HCT116 (cell line): Measurements from ENCODE around the gene SENP1. TPM values are rescaled to one million over a fixed set of nuclear protein-coding genes. Genes with fewer than 3 reads are reported as not detected.
"Not testable (repeated sequence)": the region's sequence is repeated elsewhere in the genome, so short reads cannot be mapped to it uniquely, and the experiment has no call there.

Experiments
- ATAC-seq: fragments of 200-7000 bp; cut with Tn5 transposase; 2 replicates; pipeline ENCODE4 v1.9.1; 2020; ENCODE audit warnings: mild to moderate bottlenecking, moderate library complexity
- BruUV-seq: library from RNA; stranded (reverse); fragments of 400-500 nt; replicated peaks from 2 replicates; lab custom pipeline; 2021; lab: Mats Ljungman, UMichigan
- CTCF ChIA-PET: fragments of 300-600 bp; sonication (Branson Sonifier 250); formaldehyde crosslinking; loops from one replicate; lab custom pipeline; 2021; ENCODE audit warnings: antibody characterized with exemption; lab: Charles Lee
- POLR2A ChIA-PET: fragments of 300-600, 350-600 bp; sonication (Branson Sonifier 250); formaldehyde crosslinking; loops from one replicate; lab custom pipeline; 2021; ENCODE audit warnings: antibody characterized with exemption; lab: Charles Lee
- RAD21 ChIA-PET, 2 experiments: fragments of 300-600 bp; sonication (Branson Sonifier 250); formaldehyde crosslinking; loops; one replicate each; lab custom pipeline; 2023; ENCODE audit warnings: low total read pairs in 2 of 2; ENCODE audit not compliant: uncharacterized antibody in 2 of 2, unreplicated experiment in 2 of 2, low non-redundant PET in 1 of 2; lab: Charles Lee
- DNase-seq: peaks from one replicate; pipeline ENCODE4 v3.0.0-alpha.2; 2010; ENCODE audit warnings: low read depth, low spot score
- H2AFZ ChIP-seq: fragments of 200-600 bp; shearing (Covaris generic), sonication (generic); 2 replicates; pipeline ENCODE4 v1.6.1; 2017; ENCODE audit warnings: low read depth, mixed run types, mixed read lengths, antibody characterized with exemption, low read length; ENCODE audit not compliant: poor library complexity, severe bottlenecking
- H3K27ac ChIP-seq: 2 replicates; pipeline ENCODE4 v1.5.1; 2012; ENCODE audit warnings: low read depth, low read length
- H3K27me3 ChIP-seq: fragments of 200-600 bp; sonication (generic); 2 replicates; pipeline ENCODE4 v1.6.1; 2016; ENCODE audit warnings: mixed run types, low read length, mixed read lengths; ENCODE audit not compliant: insufficient read depth
- H3K36me3 ChIP-seq, 2 experiments: fragments of 200-500 bp in 1 of 2; fragments of 200-600 bp in 1 of 2; sonication (Bioruptor generic) in 1 of 2; sonication (generic) in 1 of 2; 2 replicates each; pipeline versions ENCODE4 v1.5.1 to v1.6.1; 2014 to 2016; ENCODE audit warnings: low read length in 2 of 2, inconsistent platforms in 1 of 2, mixed read lengths in 1 of 2, mixed run types in 1 of 2; ENCODE audit not compliant: insufficient read depth in 2 of 2, control insufficient read depth in 1 of 2
- H3K4me1 ChIP-seq, 2 experiments: fragments of 200-600 bp in 1 of 2; sonication (generic) in 1 of 2; 2 replicates each; pipeline versions ENCODE4 v1.5.1 to v1.6.1; 2012 to 2017; ENCODE audit warnings: low read length in 2 of 2, inconsistent platforms in 1 of 2, mild to moderate bottlenecking in 1 of 2, mixed read lengths in 1 of 2, mixed run types in 1 of 2, moderate library complexity in 1 of 2; ENCODE audit not compliant: insufficient read depth in 2 of 2, control insufficient read depth in 1 of 2
- H3K4me2 ChIP-seq: fragments of 200-600 bp; sonication (generic); 2 replicates; pipeline ENCODE4 v1.6.1; 2017; ENCODE audit warnings: mixed run types, low read length, mixed read lengths
- H3K4me3 ChIP-seq, 2 experiments: fragments of 200-600 bp in 1 of 2; sonication (generic) in 1 of 2; replicated peaks in 1 of 2; 2 replicates each; pipeline ENCODE4 v1.5.1; 2011 to 2016; ENCODE audit warnings: low read length in 2 of 2, control low read depth in 1 of 2, low read depth in 1 of 2, mild to moderate bottlenecking in 1 of 2, mixed read lengths in 1 of 2, mixed run types in 1 of 2
- H3K79me2 ChIP-seq: fragments of 200-600 bp; sonication (generic); 2 replicates; pipeline ENCODE4 v1.6.1; 2017; ENCODE audit warnings: mild to moderate bottlenecking, mixed run types, low read length, moderate library complexity, mixed read lengths; ENCODE audit not compliant: insufficient read depth
- H3K9ac ChIP-seq: fragments of 200-600 bp; sonication (generic); 2 replicates; pipeline ENCODE4 v1.6.1; 2016; ENCODE audit warnings: low read length, mixed read lengths
- H3K9me2 ChIP-seq: fragments of 200-600 bp; sonication (generic), shearing (Covaris generic); 2 replicates; pipeline ENCODE4 v1.6.1; 2017; ENCODE audit warnings: mixed run types, mild to moderate bottlenecking, moderate library complexity; ENCODE audit not compliant: insufficient read depth
- H3K9me3 ChIP-seq, 2 experiments: fragments of 200-500 bp in 1 of 2; fragments of 200-600 bp in 1 of 2; sonication (Bioruptor generic) in 1 of 2; sonication (generic) in 1 of 2; 2 replicates each; pipeline ENCODE4 v1.6.1; 2014 to 2017; ENCODE audit warnings: low read length in 2 of 2, mixed read lengths in 2 of 2, inconsistent platforms in 1 of 2, low read depth in 1 of 2, mild to moderate bottlenecking in 1 of 2, mixed run types in 1 of 2, moderate library complexity in 1 of 2; ENCODE audit not compliant: control insufficient read depth in 1 of 2, insufficient read depth in 1 of 2
- H4K20me1 ChIP-seq: fragments of 200-600 bp; sonication (generic), shearing (Covaris generic); 2 replicates; pipeline ENCODE4 v1.6.1; 2017; ENCODE audit warnings: mixed run types, mild to moderate bottlenecking, moderate library complexity; ENCODE audit not compliant: insufficient read depth
- CBX3 ChIP-seq: IDR thresholded peaks from 2 replicates; pipeline ENCODE4 v1.6.1; 2012; ENCODE audit warnings: low read depth
- ELF1 ChIP-seq: IDR thresholded peaks from 2 replicates; pipeline ENCODE4 v1.6.1; 2012; ENCODE audit warnings: low read depth, borderline replicate concordance
- JUND ChIP-seq: IDR thresholded peaks from 2 replicates; pipeline ENCODE4 v1.6.1; 2012
- POLR2AphosphoS5 ChIP-seq: IDR thresholded peaks from 2 replicates; pipeline ENCODE4 v1.6.1; 2011; ENCODE audit warnings: mild to moderate bottlenecking, low read depth, low read length, moderate library complexity
- SP1 ChIP-seq: IDR thresholded peaks from 2 replicates; pipeline ENCODE4 v1.6.1; 2012; ENCODE audit warnings: low read depth
- intact Hi-C: fragments of 100-400 bp; cut with micrococcal nuclease; formaldehyde crosslinking; loops from 2 replicates; pipeline ENCODE4 v1.10.0; 2022
- total RNA-seq: library from RNA; stranded (reverse); gene quantifications from one replicate; pipeline ENCODE4 v1.2.1, GENCODE V29; 2021; ENCODE audit not compliant: unreplicated experiment
- TF ChIP-seq, protein P1 (sequence below): IDR thresholded peaks from 2 replicates; pipeline ENCODE4 v1.6.1; 2012; ENCODE audit warnings: low read depth

The SENP1 gene
- total RNA-seq, 1 experiment from 2014 or later = 17.7 TPM

DNA sequence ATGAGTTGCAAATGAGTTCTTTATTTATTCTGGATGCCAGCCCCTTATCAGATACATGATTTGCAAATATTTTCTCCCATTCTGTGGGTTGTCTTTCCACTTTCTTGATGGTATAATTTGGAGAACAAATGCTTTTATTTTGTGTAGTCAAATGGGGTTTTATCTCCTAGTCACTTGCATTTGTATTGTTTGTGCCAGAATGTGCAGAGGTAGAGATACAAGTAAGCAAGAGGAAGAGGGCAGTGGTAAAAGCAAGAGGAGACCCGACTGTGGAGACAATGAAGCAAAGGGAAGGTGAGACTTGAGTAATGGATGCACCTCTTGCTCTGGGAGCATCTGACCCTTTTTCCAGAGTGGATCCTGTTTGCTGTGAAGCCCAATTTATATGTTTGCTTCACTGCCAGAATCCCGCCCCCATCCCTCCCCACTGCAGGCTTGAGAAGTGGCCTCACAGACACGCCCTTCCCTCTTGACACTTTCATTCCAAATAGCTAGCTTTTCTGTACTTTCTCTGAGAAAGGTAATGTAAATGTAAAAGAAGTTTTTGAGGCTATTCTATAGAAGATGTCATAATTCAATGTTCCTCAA is 12.5 kb upstream of the SENP1 start (continued):
- TF ChIP-seq, protein P1, sequence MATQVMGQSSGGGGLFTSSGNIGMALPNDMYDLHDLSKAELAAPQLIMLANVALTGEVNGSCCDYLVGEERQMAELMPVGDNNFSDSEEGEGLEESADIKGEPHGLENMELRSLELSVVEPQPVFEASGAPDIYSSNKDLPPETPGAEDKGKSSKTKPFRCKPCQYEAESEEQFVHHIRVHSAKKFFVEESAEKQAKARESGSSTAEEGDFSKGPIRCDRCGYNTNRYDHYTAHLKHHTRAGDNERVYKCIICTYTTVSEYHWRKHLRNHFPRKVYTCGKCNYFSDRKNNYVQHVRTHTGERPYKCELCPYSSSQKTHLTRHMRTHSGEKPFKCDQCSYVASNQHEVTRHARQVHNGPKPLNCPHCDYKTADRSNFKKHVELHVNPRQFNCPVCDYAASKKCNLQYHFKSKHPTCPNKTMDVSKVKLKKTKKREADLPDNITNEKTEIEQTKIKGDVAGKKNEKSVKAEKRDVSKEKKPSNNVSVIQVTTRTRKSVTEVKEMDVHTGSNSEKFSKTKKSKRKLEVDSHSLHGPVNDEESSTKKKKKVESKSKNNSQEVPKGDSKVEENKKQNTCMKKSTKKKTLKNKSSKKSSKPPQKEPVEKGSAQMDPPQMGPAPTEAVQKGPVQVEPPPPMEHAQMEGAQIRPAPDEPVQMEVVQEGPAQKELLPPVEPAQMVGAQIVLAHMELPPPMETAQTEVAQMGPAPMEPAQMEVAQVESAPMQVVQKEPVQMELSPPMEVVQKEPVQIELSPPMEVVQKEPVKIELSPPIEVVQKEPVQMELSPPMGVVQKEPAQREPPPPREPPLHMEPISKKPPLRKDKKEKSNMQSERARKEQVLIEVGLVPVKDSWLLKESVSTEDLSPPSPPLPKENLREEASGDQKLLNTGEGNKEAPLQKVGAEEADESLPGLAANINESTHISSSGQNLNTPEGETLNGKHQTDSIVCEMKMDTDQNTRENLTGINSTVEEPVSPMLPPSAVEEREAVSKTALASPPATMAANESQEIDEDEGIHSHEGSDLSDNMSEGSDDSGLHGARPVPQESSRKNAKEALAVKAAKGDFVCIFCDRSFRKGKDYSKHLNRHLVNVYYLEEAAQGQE = no peak

DNA sequence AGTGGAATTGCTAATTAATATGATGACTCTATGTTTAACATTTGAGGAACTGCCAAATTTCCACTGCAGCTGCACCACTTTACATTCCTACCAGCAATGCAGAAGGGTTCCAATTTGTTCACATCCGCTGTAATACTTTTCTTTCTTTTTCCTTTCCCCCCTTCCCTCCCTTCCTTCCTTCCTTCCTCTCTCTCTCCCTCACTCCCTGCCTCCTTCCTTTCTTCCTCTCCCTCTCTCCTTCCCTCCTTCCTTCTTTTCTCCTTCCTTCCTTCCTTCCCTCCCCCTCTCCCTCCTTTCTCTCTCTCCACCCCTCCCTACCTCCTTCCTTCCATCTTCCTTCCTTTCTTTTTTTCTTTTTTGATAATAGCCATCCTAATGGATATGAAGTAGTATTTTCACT is 10.1 kb upstream of the SENP1 start:
- DNase-seq (no peak), ATAC-seq (no peak)
- Histone ChIP-seq H3K4me2 (no peak overlapping the region), H3K4me3 (no peak overlapping the region), H3K9me3 (no peaks in the 10 kb centered on the region), H3K9me2 (no peaks in the 10 kb centered on the region), H3K36me3 (no peaks in the 10 kb centered on the region), H3K27me3 (0 out of 2 replicates have a peak, but pooled peaks cover 4% of the 10 kb centered on the region), H2AFZ (no peak overlapping the region), H3K79me2 (peaks cover 15% of the 10 kb centered on the region), H3K4me1 (peaks cover 12 to 17% of the 10 kb centered on the region in 2 experiments), H3K9ac (no peak overlapping the region), H3K27ac (no peak overlapping the region), H4K20me1 (no peaks in the 10 kb centered on the region)
- POLR2A ChIA-PET = no interaction called here
- BruUV-seq = no TSS peak
- intact Hi-C loops = no loop called here
- RAD21 ChIA-PET = no interaction called here
- TF ChIP-seq SP1 = no peak
- TF ChIP-seq JUND = no peak
- no peak for TF ChIP-seq ELF1
- TF ChIP-seq CBX3 = no peak
- no peak for TF ChIP-seq POLR2AphosphoS5
- CTCF ChIA-PET = no interaction called here

DNA sequence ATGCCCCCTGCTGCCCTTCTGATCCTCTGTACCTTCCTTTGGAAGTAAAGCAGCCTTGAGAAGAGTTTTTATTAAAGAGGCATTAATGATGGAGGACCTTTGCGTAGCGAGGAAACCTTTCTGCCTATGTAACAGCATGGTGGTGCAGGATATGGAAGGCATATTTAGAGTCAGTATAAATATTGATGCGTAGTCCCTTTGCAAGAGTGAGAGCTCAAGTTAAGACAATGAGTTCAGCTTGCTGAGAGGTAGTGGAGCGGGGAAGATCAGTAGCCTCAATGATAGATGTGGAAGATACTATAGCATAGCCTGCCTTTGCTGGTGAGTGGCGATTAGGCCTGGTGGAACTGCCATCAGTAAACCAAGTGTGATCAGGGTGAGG is 5.4 kb upstream of the SENP1 start:
- H3K4me3 ChIP-seq, H3K27ac ChIP-seq, RAD21 ChIA-PET, H4K20me1 ChIP-seq, H3K9me3 ChIP-seq, CTCF ChIA-PET, POLR2A ChIA-PET, H3K9ac ChIP-seq, DNase-seq, H3K36me3 ChIP-seq, ATAC-seq, H3K79me2 ChIP-seq, H3K27me3 ChIP-seq, H3K4me2 ChIP-seq, intact Hi-C loops, H3K9me2 ChIP-seq, BruUV-seq, H2AFZ ChIP-seq: not testable (repeated sequence)
- H3K4me1 ChIP-seq = peaks cover 9 to 16% of the 10 kb centered on the region in 2 experiments
